GM06990 (cell line): ENCODE results near the gene MRPS27.

Source experiments
- DNase-seq: peaks from one replicate; pipeline ENCODE4 v3.0.0-alpha.2; 2011; ENCODE audit not compliant: insufficient read length; ENCODE audit errors: extremely low read depth
- H3K27me3 ChIP-seq: replicated peaks from 2 replicates; pipeline ENCODE4 v1.6.0; 2011; ENCODE audit warnings: low read length; ENCODE audit not compliant: control insufficient read depth, insufficient read depth
- H3K36me3 ChIP-seq: 2 replicates; pipeline ENCODE4 v1.5.1; 2011; ENCODE audit warnings: low read length; ENCODE audit not compliant: control insufficient read depth, insufficient read depth
- H3K4me3 ChIP-seq: replicated peaks from 2 replicates; pipeline ENCODE4 v1.5.1; 2011; ENCODE audit warnings: low read depth, mild to moderate bottlenecking, control low read depth, low read length
- CTCF ChIP-seq: IDR thresholded peaks from 2 replicates; pipeline ENCODE4 v1.5.1; 2011; ENCODE audit warnings: low read length, control low read depth, mild to moderate bottlenecking, inconsistent platforms; ENCODE audit not compliant: insufficient read depth, poor library complexity, severe bottlenecking

MRPS27 gene

GRCh38 chr5:72237879-72238278, 82.2 kb downstream of the MRPS27 start:
- TF ChIP-seq CTCF: no peak

GRCh38 chr5:72237415-72237814, 82.6 kb downstream of the MRPS27 start:
- Histone ChIP-seq H3K27me3 (no peaks in the 10 kb centered on the region), H3K4me3 (no peak overlapping the region), H3K36me3 (no peaks in the 10 kb centered on the region; the same call in none of the 2 replicates)
- no peak for DNase-seq
- no peak for TF ChIP-seq CTCF

More at GRCh38 chr5:72237879-72238278, 82.2 kb downstream of the MRPS27 start:
- no peak for DNase-seq
- no peaks in the 10 kb centered on the region for H3K27me3 ChIP-seq
- no peaks in the 10 kb centered on the region; the same call in none of the 2 replicates for H3K36me3 ChIP-seq
- no peak overlapping the region for H3K4me3 ChIP-seq

GRCh38 chr5:72235725-72236124, 84.3 kb downstream of the MRPS27 start:
- Histone ChIP-seq H3K36me3 (peaks cover 4% of the 10 kb centered on the region), H3K27me3 (no peaks in the 10 kb centered on the region), H3K4me3 (no peak overlapping the region)
- no peak for DNase-seq
- no peak for TF ChIP-seq CTCF

GRCh38 chr5:72234868-72235267, 85.2 kb downstream of the MRPS27 start:
- peaks cover 5% of the 10 kb centered on the region for H3K36me3 ChIP-seq
- TF ChIP-seq CTCF: no peak
- H3K27me3 ChIP-seq: no peaks in the 10 kb centered on the region
- DNase-seq: no peak
- H3K4me3 ChIP-seq: no peak overlapping the region

GRCh38 chr5:72234265-72234700, 85.8 kb downstream of the MRPS27 start:
- peak; percentile 43 for DNase-seq
- Histone ChIP-seq H3K4me3 (no peak overlapping the region), H3K36me3 (peaks cover 5% of the 10 kb centered on the region), H3K27me3 (no peaks in the 10 kb centered on the region)
- TF ChIP-seq CTCF: no peak

- H3K27me3 ChIP-seq: no peaks in the 10 kb centered on the region
- no peak for DNase-seq
- H3K36me3 ChIP-seq: peaks cover 7% of the 10 kb centered on the region
- no peak overlapping the region for H3K4me3 ChIP-seq
- TF ChIP-seq CTCF: no peak
These were observed 86.2 kb downstream of the MRPS27 start for GRCh38 chr5:72233835-72234234.
